PFSK-1 (cell line): ENCODE data around the gene CTF1.

ENCODE experiments used
- FOXP2 ChIP-seq: optimal IDR thresholded peaks from 2 replicates; pipeline ENCODE3; 2011; ENCODE audit warnings: borderline replicate concordance, control low read depth, inconsistent platforms; ENCODE audit not compliant: insufficient read depth; ENCODE audit errors: extremely low read length, extremely low read depth
- POLR2AphosphoS5 ChIP-seq: IDR thresholded peaks from 2 replicates; pipeline ENCODE4 v1.6.1; 2012; ENCODE audit warnings: low read depth, mild to moderate bottlenecking, control low read depth, low read length, moderate library complexity
- REST ChIP-seq, 2 experiments: IDR thresholded peaks; 2 replicates each; pipeline versions ENCODE4 v1.6.1 to v1.8.0; 2011 to 2012; ENCODE audit warnings: low read depth in 2 of 2, low read length in 2 of 2, control low read depth in 1 of 2, inconsistent platforms in 1 of 2, mild to moderate bottlenecking in 1 of 2, moderate library complexity in 1 of 2; ENCODE audit not compliant: insufficient read depth in 1 of 2
- SIN3A ChIP-seq: IDR thresholded peaks from 2 replicates; pipeline ENCODE4 v1.6.1; 2012; ENCODE audit warnings: mild to moderate bottlenecking, low read length, moderate library complexity, borderline replicate concordance; ENCODE audit not compliant: insufficient read depth
- TAF1 ChIP-seq: IDR thresholded peaks from 2 replicates; pipeline ENCODE4 v1.6.1; 2012; ENCODE audit warnings: low read length, control low read depth, borderline replicate concordance; ENCODE audit not compliant: insufficient read depth

CTF1 gene

GRCh38 chr16:30947859-30948666 lies 51.6 kb downstream of the CTF1 start:
- TF ChIP-seq TAF1 (no peak), FOXP2 (no peak), REST (IDR thresholded peaks at IDR 0.05; ENCODE audit: insufficient read depth in 1 of 2, low read depth in 2 of 2, low read length in 2 of 2) (no peak), POLR2AphosphoS5 (no peak), SIN3A (no peak)

GRCh38 chr16:30948667-30949649 lies 52.5 kb downstream of the CTF1 start, which contains the start of gene ORAI3:
TSS of gene ORAI3 (plus strand) at chr16:30949068. CDS start at chr16:30949290, 222 bp downstream.
- TF ChIP-seq REST (IDR thresholded peaks at IDR 0.05; ENCODE audit: insufficient read depth in 1 of 2, low read depth in 2 of 2, low read length in 2 of 2) (no peak), SIN3A (no peak; the same call in 1 of the 2 replicates), FOXP2 (no peak), TAF1 (no peak), POLR2AphosphoS5 (no peak)

- TF ChIP-seq SIN3A (no peak), POLR2AphosphoS5 (peak; percentile 59)
Measured at GRCh38 chr16:30949650-30950515, 53.5 kb downstream of the CTF1 start.

GRCh38 chr16:30950516-30951065 lies 54.2 kb downstream of the CTF1 start:
- TF ChIP-seq FOXP2 (no peak), SIN3A (no peak), POLR2AphosphoS5 (no peak; the same call in 1 of the 2 replicates), TAF1 (no peak), REST (IDR thresholded peaks at IDR 0.05; ENCODE audit: insufficient read depth in 1 of 2, low read depth in 2 of 2, low read length in 2 of 2) (no peak)
